PC-9 (cell line): ENCODE results near the gene SLC25A21. TPM values are rescaled to one million over a fixed set of nuclear protein-coding genes. Genes with fewer than 3 reads are reported as not detected.

Experiments used
- BruUV-seq: library from RNA; stranded (reverse); fragments of 400-500 nt; replicated peaks from 2 replicates; lab custom pipeline; 2021; lab: Mats Ljungman, UMichigan
- CTCF ChIA-PET: fragments of 300-600 bp; sonication (Branson Sonifier 250); formaldehyde crosslinking; loops from one replicate; lab custom pipeline; 2022; ENCODE audit warnings: antibody characterized with exemption; lab: Charles Lee
- POLR2A ChIA-PET: fragments of 300-600 bp; sonication (Branson Sonifier 250); formaldehyde crosslinking; loops from one replicate; lab custom pipeline; 2022; ENCODE audit warnings: antibody characterized with exemption; ENCODE audit not compliant: unreplicated experiment; lab: Charles Lee
- DNase-seq, 2 experiments: peaks; one replicate each; pipeline versions ENCODE4 v3.0.0 to v3.0.0-alpha.2; 2015 to 2022; ENCODE audit warnings: mixed read lengths in 1 of 2
- H2AFZ ChIP-seq: fragments of 200-600 bp; sonication (generic); 2 replicates; pipeline ENCODE4 v1.8.1; 2017; ENCODE audit warnings: antibody characterized with exemption
- H3F3A ChIP-seq: fragments of 200-600 bp; sonication (generic); 2 replicates; pipeline ENCODE4 v1.8.1; 2017; ENCODE audit warnings: antibody characterized with exemption, mild to moderate bottlenecking, low read depth; ENCODE audit not compliant: insufficient read depth
- H3K27ac ChIP-seq: fragments of 200-600 bp; sonication (generic); 2 replicates; pipeline ENCODE4 v1.6.1; 2016; ENCODE audit warnings: mixed run types
- H3K27me3 ChIP-seq: fragments of 200-600 bp; sonication (generic); 2 replicates; pipeline ENCODE4 v1.6.1; 2016; ENCODE audit warnings: low read depth, mixed run types; ENCODE audit not compliant: insufficient read depth
- H3K36me3 ChIP-seq: fragments of 200-600 bp; sonication (generic); 2 replicates; pipeline ENCODE4 v1.6.1; 2016; ENCODE audit warnings: low read depth, mixed run types
- H3K4me1 ChIP-seq: fragments of 200-600 bp; sonication (generic); replicated peaks from 2 replicates; pipeline ENCODE4 v1.6.1; 2016; ENCODE audit warnings: mixed run types; ENCODE audit not compliant: insufficient read depth
- H3K4me2 ChIP-seq: fragments of 200-600 bp; sonication (generic); 2 replicates; pipeline ENCODE4 v1.6.1; 2017; ENCODE audit warnings: mixed run types
- H3K4me3 ChIP-seq: fragments of 200-600 bp; sonication (generic); 2 replicates; pipeline ENCODE4 v1.6.1; 2016; ENCODE audit warnings: mixed run types
- H3K79me2 ChIP-seq: fragments of 200-600 bp; sonication (generic); 2 replicates; pipeline ENCODE4 v1.6.1; 2017; ENCODE audit warnings: low read depth, mixed run types
- H3K9me2 ChIP-seq: fragments of 200-600 bp; sonication (generic); 2 replicates; pipeline ENCODE4 v1.8.1; 2017; ENCODE audit warnings: mild to moderate bottlenecking; ENCODE audit not compliant: insufficient read depth
- H3K9me3 ChIP-seq: fragments of 200-600 bp; sonication (generic); 2 replicates; pipeline ENCODE4 v1.8.1; 2016; ENCODE audit warnings: low read depth; ENCODE audit not compliant: insufficient read depth
- H4K20me1 ChIP-seq: fragments of 200-600 bp; sonication (generic); 2 replicates; pipeline ENCODE4 v1.8.1; 2017; ENCODE audit not compliant: insufficient read depth
- CTCF ChIP-seq: fragments of 200-600 bp; sonication (generic); conservative IDR thresholded peaks from 2 replicates; pipeline ENCODE4 v1.6.1; 2017; ENCODE audit warnings: mixed run types, antibody characterized with exemption, mild to moderate bottlenecking, moderate library complexity
- EZH2 ChIP-seq: fragments of 200-600 bp; sonication (generic); IDR thresholded peaks from 2 replicates; pipeline ENCODE4 v1.8.0; 2017; ENCODE audit warnings: antibody characterized with exemption, low read depth
- intact Hi-C: fragments of 100-400 bp; cut with micrococcal nuclease; formaldehyde crosslinking; loops from one replicate; pipeline ENCODE4 v1.10.0; 2022; ENCODE audit not compliant: unreplicated experiment
- total RNA-seq: library from RNA; stranded (reverse); gene quantifications from 2 replicates; pipeline ENCODE4 v1.2.3, GENCODE V29; 2021

SLC25A21 gene
- total RNA-seq, 1 experiment from 2014 or later: 3.2 TPM

- DNase-seq: no peak
- H3K9me2 ChIP-seq: no peaks in the 10 kb centered on the region
- intact Hi-C loops: loop anchor here (10.0 kb wide), 1 partner anchor 98 kb away; no protein-coding TSS in a partner anchor
- H3K36me3 ChIP-seq: no peaks in the 10 kb centered on the region
- no peak overlapping the region for H3K4me3 ChIP-seq
- H2AFZ ChIP-seq: no peak overlapping the region
- H3K4me2 ChIP-seq: no peak overlapping the region
- H4K20me1 ChIP-seq: no peaks in the 10 kb centered on the region
- no peak overlapping the region for H3K27ac ChIP-seq
- BruUV-seq: no TSS peak
- H3F3A ChIP-seq: no peaks in the 10 kb centered on the region
- peaks cover 11% of the 10 kb centered on the region for H3K4me1 ChIP-seq
- no peak for TF ChIP-seq CTCF
- TF ChIP-seq EZH2: no peak
- no peaks in the 10 kb centered on the region for H3K27me3 ChIP-seq
- CTCF ChIA-PET: no interaction called here
- H3K79me2 ChIP-seq: no peaks in the 10 kb centered on the region
- no peaks in the 10 kb centered on the region for H3K9me3 ChIP-seq
- POLR2A ChIA-PET: no interaction called here
Observed at GRCh38 chr14:36946872-36947271, 225.5 kb downstream of the SLC25A21 start.

- H3K4me3 ChIP-seq: no peak overlapping the region
- DNase-seq: no peak
- TF ChIP-seq EZH2 (no peak), CTCF (no peak)
- intact Hi-C loops: loop anchor here (5.0 to 10.0 kb wide), 5 partner anchors 100 to 392 kb away; partner anchors contain the start of gene PAX9
- no peaks in the 10 kb centered on the region for H3K27me3 ChIP-seq
- no peaks in the 10 kb centered on the region for H3K36me3 ChIP-seq
- no peaks in the 10 kb centered on the region for H4K20me1 ChIP-seq
- H3K4me1 ChIP-seq: peaks cover 12% of the 10 kb centered on the region
- H3F3A ChIP-seq: no peaks in the 10 kb centered on the region
- no peaks in the 10 kb centered on the region for H3K9me2 ChIP-seq
- H3K79me2 ChIP-seq: no peaks in the 10 kb centered on the region
- no peaks in the 10 kb centered on the region for H3K9me3 ChIP-seq
- BruUV-seq: no TSS peak
- H3K4me2 ChIP-seq: no peak overlapping the region
- POLR2A ChIA-PET: no interaction called here
- no peak overlapping the region for H3K27ac ChIP-seq
- H2AFZ ChIP-seq: no peak overlapping the region
- CTCF ChIA-PET: no interaction called here
Observed at GRCh38 chr14:36944307-36945010, 227.9 kb downstream of the SLC25A21 start.

DNA sequence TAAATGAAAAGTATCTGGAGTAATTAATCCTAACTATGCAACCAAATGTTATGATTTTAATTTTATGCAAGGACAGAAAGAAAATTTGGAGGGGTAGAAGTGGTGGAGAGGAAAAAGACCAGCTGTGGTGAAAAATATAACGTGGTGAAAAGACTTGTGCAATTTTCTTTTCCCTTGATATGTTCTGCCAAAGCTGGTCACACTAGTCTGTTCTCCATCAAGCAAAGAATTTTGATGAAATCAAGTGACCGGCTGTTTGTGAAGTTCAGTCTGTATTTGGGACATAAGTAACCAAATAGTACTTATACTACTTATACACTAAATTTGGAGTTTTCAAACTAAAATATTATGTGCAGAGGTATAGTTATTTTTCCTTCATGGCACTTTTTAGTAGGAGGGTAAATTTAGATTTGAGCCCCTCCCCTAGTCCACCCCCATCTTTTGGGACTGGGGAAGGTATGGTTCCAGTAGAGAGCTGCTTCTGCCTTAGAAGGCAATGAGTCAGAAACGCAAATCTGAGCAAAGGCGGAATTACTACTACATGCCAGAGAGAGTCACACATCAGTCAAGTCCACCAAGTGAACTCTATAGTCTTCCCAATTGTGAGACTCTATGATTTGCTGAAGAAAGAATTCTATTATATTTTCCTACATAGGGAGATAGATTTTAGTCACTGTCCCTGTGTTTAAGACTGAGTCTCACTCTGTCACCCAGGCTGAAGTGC, 229.7 kb downstream of the SLC25A21 start:
- ChIA-PET POLR2A (interaction anchor here (0.5 kb wide), 1 partner anchor 10 kb away, joined by 5 read pairs; no protein-coding TSS in a partner anchor), CTCF (interaction anchor here (0.9 to 2.4 kb wide), 5 partner anchors 32 to 389 kb away, joined by 3 to 20 read pairs (median 6); partner anchors contain the start of gene PAX9)
- Histone ChIP-seq H3K36me3 (no peaks in the 10 kb centered on the region), H2AFZ (no peak overlapping the region), H3K9me3 (no peaks in the 10 kb centered on the region), H3K9me2 (no peaks in the 10 kb centered on the region), H3K4me1 (peaks cover 12% of the 10 kb centered on the region), H3K4me2 (no peak overlapping the region), H3F3A (no peaks in the 10 kb centered on the region), H4K20me1 (no peaks in the 10 kb centered on the region), H3K79me2 (no peaks in the 10 kb centered on the region), H3K27ac (no peak overlapping the region), H3K4me3 (no peak overlapping the region), H3K27me3 (no peaks in the 10 kb centered on the region)
- DNase-seq: no peak
- intact Hi-C loops: loop anchor here (1.0 to 10.0 kb wide), 9 partner anchors 34 to 390 kb away; partner anchors contain the start of gene PAX9
- TF ChIP-seq EZH2: no peak
- peak; percentile 10; the same call in 1 of the 2 replicates for TF ChIP-seq CTCF
- BruUV-seq: no TSS peak
